ENCODE data around the gene MLH3. TPM values are rescaled to one million over a fixed set of nuclear protein-coding genes. Genes with fewer than 3 reads are reported as not detected.

The MLH3 gene
- total RNA-seq, 1 donor from 2014 or later: 47.0 TPM

DNA sequence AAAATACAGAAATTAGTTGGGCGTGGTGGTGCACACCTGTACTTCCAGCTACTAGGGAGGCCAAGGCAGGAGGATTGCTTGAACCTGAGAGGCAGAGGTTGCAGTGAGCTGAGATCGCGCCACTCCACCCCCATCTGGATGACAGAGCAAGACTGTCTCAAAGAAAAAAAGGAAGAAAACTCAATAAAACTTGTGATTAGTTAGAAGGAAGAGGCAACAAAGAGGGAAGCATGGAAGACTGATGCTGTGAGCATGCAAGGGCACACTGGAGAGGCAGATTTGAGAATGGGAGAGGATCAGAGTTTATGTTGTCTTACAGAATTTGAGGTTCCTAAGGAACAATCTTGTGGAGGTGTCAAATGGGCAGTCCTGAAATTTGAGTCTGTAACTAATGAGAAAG lies 15.4 kb upstream of the MLH3 start:
- H3K4me3 Mint-ChIP-seq: no peak overlapping the region

DNA sequence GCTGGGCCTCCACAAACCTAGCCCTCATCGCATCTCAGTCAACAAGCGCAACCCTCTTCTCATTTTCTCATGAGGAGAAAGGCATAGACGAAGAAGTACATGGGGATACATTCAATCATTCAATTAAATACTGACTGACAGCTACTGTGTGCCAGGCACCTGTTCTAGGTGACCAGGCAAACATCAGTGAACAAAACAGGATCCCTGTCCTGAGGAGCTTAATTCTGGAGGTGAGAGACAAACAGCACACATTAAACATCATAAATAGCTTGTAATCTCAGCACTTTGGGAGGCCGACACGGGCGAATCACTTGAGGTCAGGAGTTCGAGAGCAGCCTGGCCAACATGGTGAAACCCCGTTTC lies 12.9 kb upstream of the MLH3 start:
- Mint-ChIP-seq H3K36me3 (peaks cover 13% of the 10 kb centered on the region), H3K9me3 (peaks cover 7% of the 10 kb centered on the region), H3K4me1 (peaks cover 20% of the 10 kb centered on the region), H3K27ac (peak overlapping the region; percentile 87), H3K27me3 (ENCODE audit: low read depth) (no peaks in the 10 kb centered on the region), H3K4me3 (peak overlapping the region; percentile 97)
- DNase-seq (ENCODE audit: low spot score in 2 of 2, unreplicated experiment in 2 of 2): no peak
- TF ChIP-seq CTCF (IDR thresholded peaks at IDR 0.05; ENCODE audit: unreplicated experiment): no peak

More for the DNA sequence above, 15.4 kb upstream of the MLH3 start:
- H3K27ac Mint-ChIP-seq: no peak overlapping the region
- no peak for DNase-seq (ENCODE audit: low spot score in 2 of 2, unreplicated experiment in 2 of 2)
- H3K9me3 Mint-ChIP-seq: no peaks in the 10 kb centered on the region
- H3K36me3 Mint-ChIP-seq: no peaks in the 10 kb centered on the region
- H3K4me1 Mint-ChIP-seq: peaks cover 18% of the 10 kb centered on the region
- H3K27me3 Mint-ChIP-seq (ENCODE audit: low read depth): no peaks in the 10 kb centered on the region
- no peak for TF ChIP-seq CTCF (IDR thresholded peaks at IDR 0.05; ENCODE audit: unreplicated experiment)

GRCh38 chr14:75063491-75064204 lies 12.4 kb upstream of the MLH3 start, which contains the start of gene ACYP1:
ACYP1 (minus strand) TSS chr14:75064024; CDS start chr14:75063553, 471 bp downstream.
- Mint-ChIP-seq H3K27ac (peak within 1 kb of the TSS; percentile 87), H3K4me3 (peak within 1 kb of the TSS; percentile 97), H3K9me3 (peaks cover 7% of the 10 kb centered on the region), H3K36me3 (peaks cover 13% of the 10 kb centered on the region), H3K4me1 (peaks cover 20% of the 10 kb centered on the region), H3K27me3 (ENCODE audit: low read depth) (no peaks in the 10 kb centered on the region)
- no peak for TF ChIP-seq CTCF (IDR thresholded peaks at IDR 0.05; ENCODE audit: unreplicated experiment)
- DNase-seq (ENCODE audit: low spot score in 2 of 2, unreplicated experiment in 2 of 2): peak; percentile 84 to 97

GRCh38 chr14:75063013-75063412 lies 11.7 kb upstream of the MLH3 start:
- H3K4me3 Mint-ChIP-seq: peak overlapping the region; percentile 97
- peaks cover 20% of the 10 kb centered on the region for H3K4me1 Mint-ChIP-seq
- DNase-seq (ENCODE audit: low spot score in 2 of 2, unreplicated experiment in 2 of 2): no peak
- H3K27me3 Mint-ChIP-seq (ENCODE audit: low read depth): no peaks in the 10 kb centered on the region
- TF ChIP-seq CTCF (IDR thresholded peaks at IDR 0.05; ENCODE audit: unreplicated experiment): no peak
- H3K9me3 Mint-ChIP-seq: peaks cover 7% of the 10 kb centered on the region
- peak overlapping the region; percentile 87 for H3K27ac Mint-ChIP-seq
- H3K36me3 Mint-ChIP-seq: peaks cover 17% of the 10 kb centered on the region

GRCh38 chr14:75060420-75060819 lies 9.2 kb upstream of the MLH3 start:
- peaks cover 23% of the 10 kb centered on the region for H3K36me3 Mint-ChIP-seq
- H3K4me3 Mint-ChIP-seq: no peak overlapping the region
- no peak for DNase-seq (ENCODE audit: low spot score in 2 of 2, unreplicated experiment in 2 of 2)
- no peaks in the 10 kb centered on the region for H3K27me3 Mint-ChIP-seq (ENCODE audit: low read depth)
- peaks cover 20% of the 10 kb centered on the region for H3K4me1 Mint-ChIP-seq
- H3K27ac Mint-ChIP-seq: no peak overlapping the region
- H3K9me3 Mint-ChIP-seq: peaks cover 7% of the 10 kb centered on the region
- TF ChIP-seq CTCF (IDR thresholded peaks at IDR 0.05; ENCODE audit: unreplicated experiment): no peak
